UCSD-AML1 (cell line): ENCODE data around the gene ZNF714.
"Not testable (repeated sequence)": the region's sequence is repeated elsewhere in the genome, so short reads cannot be mapped to it uniquely, and the experiment has no call there.

Experiments
- DNase-seq: peaks from one replicate; lab custom pipeline; 2025; ENCODE audit not compliant: unreplicated experiment; lab: John Stamatoyannopoulos, UW

The ZNF714 gene

GRCh38 chr19:21130097-21130775 is 48.2 kb downstream of the ZNF714 start:
- no peak for DNase-seq

- DNase-seq: no peak
Measured at GRCh38 chr19:21133633-21134032, 51.6 kb downstream of the ZNF714 start.

- no peak for DNase-seq
Measured at GRCh38 chr19:21134934-21135366, 52.9 kb downstream of the ZNF714 start.

GRCh38 chr19:21135433-21135832 is 53.4 kb downstream of the ZNF714 start:
- DNase-seq: no peak

GRCh38 chr19:21138130-21138529 is 56.1 kb downstream of the ZNF714 start:
- DNase-seq: no peak

GRCh38 chr19:21141006-21141405 is 59.0 kb downstream of the ZNF714 start:
- DNase-seq: not testable (repeated sequence)

- peak; percentile 86 for DNase-seq
Measured at GRCh38 chr19:21141787-21142464, 59.9 kb downstream of the ZNF714 start, which contains the start of gene ZNF431. TSS of gene ZNF431 (plus strand) at chr19:21142040. CDS start at chr19:21142184, 144 bp downstream.

- no peak for DNase-seq
Measured at GRCh38 chr19:21143428-21143827, 61.4 kb downstream of the ZNF714 start.

GRCh38 chr19:21143854-21144253 is 61.9 kb downstream of the ZNF714 start:
- DNase-seq: no peak

- no peak for DNase-seq
Measured at GRCh38 chr19:21147540-21147939, 65.5 kb downstream of the ZNF714 start.

GRCh38 chr19:21148681-21149080 is 66.7 kb downstream of the ZNF714 start:
- DNase-seq: no peak

GRCh38 chr19:21149877-21150276 is 67.9 kb downstream of the ZNF714 start:
- no peak for DNase-seq

- DNase-seq: no peak
Measured at GRCh38 chr19:21151460-21151859, 69.5 kb downstream of the ZNF714 start.

- no peak for DNase-seq
Measured at GRCh38 chr19:21158523-21159135, 76.6 kb downstream of the ZNF714 start.

- DNase-seq: no peak
Measured at GRCh38 chr19:21164541-21164940, 82.5 kb downstream of the ZNF714 start.

- no peak for DNase-seq
Measured at GRCh38 chr19:21166436-21166835, 84.4 kb downstream of the ZNF714 start.
